NOMO-1 (cell line): ENCODE measurements around the gene UPF1.

Experiments used
- DNase-seq, 2 experiments: peaks; one replicate each; lab custom pipeline; 2025; ENCODE audit not compliant: unreplicated experiment in 2 of 2; lab: John Stamatoyannopoulos, UW

UPF1 gene

DNA sequence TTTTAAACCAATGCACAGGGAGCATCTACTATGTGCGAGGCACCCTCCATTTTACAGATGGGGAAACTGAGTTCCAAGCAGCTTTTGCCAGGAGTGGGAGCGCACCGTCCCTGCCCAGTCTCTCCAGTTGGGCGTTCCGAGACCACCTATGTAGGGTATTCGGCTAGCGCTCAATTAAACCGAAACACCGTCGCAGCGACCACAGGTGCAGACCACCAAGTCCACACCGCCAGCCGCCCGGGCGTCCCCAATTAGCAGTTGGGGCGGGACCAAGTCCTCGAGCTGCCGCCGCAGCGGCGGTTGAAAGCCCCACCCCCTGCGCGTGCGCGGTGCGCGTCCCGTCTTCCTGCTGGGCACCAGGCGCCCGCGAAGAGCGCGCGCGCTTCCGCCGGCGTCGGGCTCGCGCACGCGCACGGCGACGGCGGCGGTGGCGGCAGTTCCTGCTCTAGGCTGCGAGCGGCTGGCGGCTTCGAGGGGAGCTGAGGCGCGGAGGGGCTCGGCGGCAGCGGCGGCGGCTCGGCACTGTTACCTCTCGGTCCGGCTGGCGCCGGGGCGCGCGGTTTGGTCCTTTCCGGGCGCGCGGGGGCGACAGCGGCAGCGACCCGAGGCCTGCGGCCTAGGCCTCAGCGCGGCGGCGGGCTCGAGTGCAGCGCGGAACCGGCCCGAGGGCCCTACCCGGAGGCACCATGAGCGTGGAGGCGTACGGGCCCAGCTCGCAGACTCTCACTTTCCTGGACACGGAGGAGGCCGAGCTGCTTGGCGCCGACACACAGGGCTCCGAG, at the start of gene UPF1:
TSS of gene UPF1 (plus strand) at position 436 of the 782 bp plus-strand sequence. CDS start at position 687, 251 bp downstream.
- DNase-seq = peak; percentile 84 to 94

DNA sequence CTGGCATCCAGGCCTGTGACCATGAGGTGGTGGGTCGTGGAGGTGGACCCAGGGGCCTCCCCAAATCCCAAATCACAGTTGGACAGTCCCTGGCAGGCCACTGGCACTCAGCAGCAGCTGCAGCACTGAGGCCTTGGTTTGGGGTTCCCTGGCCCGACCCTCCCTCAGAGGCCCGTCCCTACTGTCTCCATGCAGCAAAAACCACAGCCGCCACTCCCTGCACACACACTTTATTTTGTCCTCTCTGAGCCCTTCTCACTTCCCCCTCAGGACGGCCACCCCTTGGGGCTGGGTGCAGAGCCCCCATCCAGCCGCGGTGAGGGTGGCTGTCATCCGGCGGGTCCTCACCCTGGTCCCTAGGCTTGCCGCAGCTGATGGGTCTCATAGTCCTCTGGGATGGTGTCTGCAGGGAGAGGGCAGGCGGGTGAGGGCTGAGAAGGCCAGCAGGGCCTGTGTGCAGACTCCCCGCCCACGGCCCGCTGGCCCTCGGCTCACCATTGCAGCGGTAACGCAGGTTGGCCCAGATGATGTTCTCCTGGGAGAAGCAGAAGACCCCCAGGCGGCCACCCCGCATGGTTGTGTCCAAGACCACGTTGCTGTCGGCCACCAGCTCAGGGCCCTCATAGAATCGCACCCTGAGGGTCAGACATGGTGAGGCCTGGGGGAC, 49.1 kb upstream of the UPF1 start:
- DNase-seq = no peak

- no peak for DNase-seq
Measured at GRCh38 chr19:18783958-18784785, 47.6 kb upstream of the UPF1 start.

- DNase-seq = no peak
Measured at GRCh38 chr19:18784786-18785120, 47.0 kb upstream of the UPF1 start.

- DNase-seq = peak; percentile 8 to 46
Measured at GRCh38 chr19:18785179-18786124, 46.3 kb upstream of the UPF1 start.

- no peak for DNase-seq
Measured at GRCh38 chr19:18788529-18789421, 43.0 kb upstream of the UPF1 start.

DNA sequence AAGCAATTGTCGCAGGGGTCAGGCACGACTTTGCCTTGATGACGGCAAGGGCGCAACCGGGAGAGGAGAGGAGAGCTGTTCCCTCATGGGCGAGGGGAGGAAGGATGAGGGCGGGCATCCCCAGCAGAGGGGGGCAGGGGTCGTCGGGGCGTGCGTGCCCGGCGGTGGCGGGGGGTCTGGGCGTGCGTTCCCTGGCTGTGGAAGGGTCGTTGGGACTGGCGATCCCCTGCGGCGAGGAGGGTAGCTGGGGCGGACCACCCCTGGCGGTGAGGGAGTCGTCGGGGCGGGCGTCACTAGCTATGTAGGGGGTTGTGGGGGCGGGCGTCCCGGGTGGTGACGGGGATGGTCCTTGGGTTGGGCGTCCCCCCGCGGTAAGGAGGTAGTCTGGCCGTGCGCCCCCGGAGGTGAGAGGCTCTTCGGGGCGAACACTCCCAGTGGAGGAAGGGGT, 42.3 kb upstream of the UPF1 start:
- DNase-seq = no peak

DNA sequence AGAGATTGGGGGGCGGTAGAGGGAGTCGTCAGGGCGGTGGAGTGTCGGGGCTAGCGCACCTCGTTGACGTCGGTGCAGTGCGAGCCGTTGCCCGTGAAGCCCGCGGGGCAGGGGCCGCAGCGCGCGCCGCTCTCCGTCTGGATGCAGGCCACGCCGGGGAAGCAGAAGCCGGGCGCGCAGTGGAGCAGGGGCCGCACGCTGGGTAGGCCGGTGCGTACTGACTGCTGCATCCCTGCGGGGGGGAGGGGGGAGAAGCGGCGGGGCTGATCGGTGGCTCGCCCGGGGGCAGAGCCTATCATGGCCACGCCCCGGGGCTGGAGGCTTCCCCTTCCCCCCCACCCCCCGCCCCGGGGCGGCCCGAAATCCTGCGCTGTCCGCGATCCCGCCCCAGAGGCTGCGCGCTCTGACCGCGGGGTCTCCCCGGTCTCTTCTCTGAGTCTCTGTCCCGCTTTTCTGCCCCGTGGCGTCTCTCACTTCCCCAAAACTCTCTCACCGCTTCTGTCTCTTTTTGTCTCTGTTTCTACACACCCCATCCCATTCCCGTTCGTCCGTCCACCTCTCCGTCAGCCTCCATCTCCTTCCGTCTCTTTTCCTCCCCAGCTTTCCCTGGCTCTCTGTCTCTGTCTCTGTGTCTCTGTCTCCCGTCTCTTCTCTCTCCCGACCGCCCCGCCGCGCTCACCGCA, 41.7 kb upstream of the UPF1 start:
- peak; percentile 21 to 42 for DNase-seq

GRCh38 chr19:18790566-18791314, 41.0 kb upstream of the UPF1 start, which contains the start of gene COMP:
TSS of gene COMP (minus strand) at chr19:18791305. CDS start at chr19:18791269, 36 bp downstream.
- no peak for DNase-seq

DNA sequence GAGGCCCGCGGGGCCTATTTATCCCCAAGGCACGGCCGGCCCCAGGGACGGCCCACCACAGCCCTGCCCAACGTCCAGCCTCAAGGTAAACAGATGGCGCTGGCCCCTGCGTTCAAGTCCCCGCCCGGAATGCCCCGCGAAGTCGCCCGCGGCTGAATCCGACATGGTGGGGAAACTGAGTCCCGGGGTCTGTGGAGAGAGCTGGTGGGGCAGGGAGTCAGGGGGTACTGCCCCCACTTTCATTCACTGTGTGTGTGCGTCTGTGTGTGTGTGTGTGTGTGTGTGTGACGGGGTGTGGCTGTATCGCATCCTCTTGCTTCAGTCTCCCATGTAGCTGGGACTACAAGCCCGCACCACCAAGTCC, 40.5 kb upstream of the UPF1 start:
- DNase-seq = no peak

- no peak for DNase-seq
Measured at GRCh38 chr19:18792661-18793060, 39.1 kb upstream of the UPF1 start.

- DNase-seq = no peak
Measured at GRCh38 chr19:18793144-18794028, 38.4 kb upstream of the UPF1 start.

GRCh38 chr19:18794029-18794313, 37.8 kb upstream of the UPF1 start:
- no peak for DNase-seq

- DNase-seq = no peak
Measured at GRCh38 chr19:18794692-18795091, 37.1 kb upstream of the UPF1 start.

GRCh38 chr19:18795540-18795939, 36.2 kb upstream of the UPF1 start:
- DNase-seq = no peak

DNA sequence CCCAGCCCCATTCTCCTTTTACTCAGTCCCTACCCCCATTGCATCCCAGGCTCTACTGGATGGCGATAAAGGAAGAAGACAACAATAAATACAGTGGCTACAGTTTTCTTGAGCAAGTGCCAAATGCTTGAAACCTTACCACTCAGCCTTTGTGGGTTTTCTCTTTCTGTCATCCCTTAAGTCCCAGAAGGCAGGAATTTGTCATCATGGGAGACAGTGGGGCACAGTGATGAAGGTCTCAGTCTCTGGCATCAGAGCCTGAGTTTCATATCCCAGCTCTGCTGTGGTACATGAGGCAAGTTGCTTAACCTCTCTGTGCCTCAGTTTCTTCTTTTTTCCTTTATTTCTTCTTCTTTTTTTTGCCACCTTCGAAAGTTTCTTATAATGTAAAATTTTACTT, 35.5 kb upstream of the UPF1 start:
- DNase-seq = no peak
